ENCODE measurements around the gene CSH2.
A peak's percentile ranks its signal among the peaks of the same experiment; 100 is the strongest.
"Not testable (repeated sequence)": the region's sequence is repeated elsewhere in the genome, so short reads cannot be mapped to it uniquely, and the experiment has no call there.

CSH2 gene

GRCh38 chr17:63881935-63882601 is 8.6 kb upstream of the CSH2 start, which contains the start of gene GH2:
Gene GH2 (minus strand): TSS chr17:63881944. CDS start chr17:63881801, 143 bp downstream.
- no peak within 1 kb of the TSS for H4K8ac ChIP-seq (ENCODE audit: low read depth, low read length)
- H3K79me2 ChIP-seq (ENCODE audit: control insufficient read depth, insufficient read depth, low read length), result no peaks in the 10 kb centered on the region
- no peaks in the 10 kb centered on the region for H3K79me1 ChIP-seq (ENCODE audit: low read length)
- H2BK5ac ChIP-seq (ENCODE audit: low read length), result no peak within 1 kb of the TSS
- no peak within 1 kb of the TSS for H2BK120ac ChIP-seq (ENCODE audit: low read depth, low read length)
- no peak within 1 kb of the TSS for H3K4ac ChIP-seq (ENCODE audit: low read depth, low read length)
- no peaks in the 10 kb centered on the region for H3K27me3 ChIP-seq (ENCODE audit: insufficient read depth, low read length, poor library complexity)
- no peak within 1 kb of the TSS for H3K4me3 ChIP-seq (ENCODE audit: low read length)
- no peaks in the 10 kb centered on the region for H3K36me3 ChIP-seq (ENCODE audit: control insufficient read depth, insufficient read depth, low read length)
- H3K4me1 ChIP-seq (ENCODE audit: control insufficient read depth, low read depth, low read length), result peaks cover 3% of the 10 kb centered on the region
- peak within 1 kb of the TSS; percentile 21 for H3K9ac ChIP-seq (ENCODE audit: low read length)
- H4K5ac ChIP-seq (ENCODE audit: low read length), result no peak within 1 kb of the TSS
- no peak within 1 kb of the TSS for H2BK15ac ChIP-seq (replicated peaks; ENCODE audit: low read depth)
- WGBS (ENCODE audit: extremely low coverage, insufficient coverage, low lambda C conversion rate), result no CpG with 5 or more reads among the region's 15 CpGs
- H2AK5ac ChIP-seq (ENCODE audit: low read length), result no peak within 1 kb of the TSS
- no peak within 1 kb of the TSS for H3K27ac ChIP-seq (ENCODE audit: low read depth, low read length)
- H3K23ac ChIP-seq (ENCODE audit: low read length), result no peak within 1 kb of the TSS
- no peak within 1 kb of the TSS for H3K18ac ChIP-seq (ENCODE audit: low read length)
- peak; percentile 82 for DNase-seq
- peak within 1 kb of the TSS; percentile 49 for H3K56ac ChIP-seq (ENCODE audit: low read length)
- no peak within 1 kb of the TSS for H3K4me2 ChIP-seq (ENCODE audit: low read length)

DNA sequence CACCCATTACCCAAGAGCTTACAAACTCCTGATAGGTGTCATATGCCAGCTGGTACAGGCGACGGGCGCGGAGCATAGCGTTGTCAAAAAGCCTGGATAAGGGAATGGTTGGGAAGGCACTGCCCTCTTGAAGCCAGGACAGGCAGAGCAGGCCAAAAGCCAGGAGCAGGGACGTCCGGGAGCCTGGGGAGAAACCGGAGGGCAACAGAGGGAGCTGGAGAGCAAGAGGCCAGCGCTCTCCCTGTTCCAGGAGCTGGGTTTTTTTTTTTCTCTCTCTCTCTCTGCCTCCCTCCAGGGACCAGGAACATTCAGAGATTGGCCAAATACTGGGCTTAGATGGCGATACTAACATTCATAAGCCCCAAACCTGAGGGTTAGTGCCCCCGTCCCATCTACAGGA is 7.9 kb upstream of the CSH2 start:
- H4K8ac ChIP-seq (ENCODE audit: low read depth, low read length); H3K36me3 ChIP-seq (ENCODE audit: control insufficient read depth, insufficient read depth, low read length); H3K27ac ChIP-seq (ENCODE audit: low read depth, low read length); H3K4me3 ChIP-seq (ENCODE audit: low read length); H3K23ac ChIP-seq (ENCODE audit: low read length); H2BK15ac ChIP-seq (replicated peaks; ENCODE audit: low read depth); H3K27me3 ChIP-seq (ENCODE audit: insufficient read depth, low read length, poor library complexity); H2AK5ac ChIP-seq (ENCODE audit: low read length); H3K4me1 ChIP-seq (ENCODE audit: control insufficient read depth, low read depth, low read length); H4K5ac ChIP-seq (ENCODE audit: low read length); H3K18ac ChIP-seq (ENCODE audit: low read length); H2BK5ac ChIP-seq (ENCODE audit: low read length); H3K4ac ChIP-seq (ENCODE audit: low read depth, low read length); H3K79me1 ChIP-seq (ENCODE audit: low read length); H3K4me2 ChIP-seq (ENCODE audit: low read length); H2BK120ac ChIP-seq (ENCODE audit: low read depth, low read length); H3K79me2 ChIP-seq (ENCODE audit: control insufficient read depth, insufficient read depth, low read length): not testable (repeated sequence)
- no CpG with 5 or more reads among the region's 11 CpGs for WGBS (ENCODE audit: extremely low coverage, insufficient coverage, low lambda C conversion rate)
- peak overlapping the region; percentile 49 for H3K56ac ChIP-seq (ENCODE audit: low read length)
- DNase-seq, result peak; percentile 91
- peak overlapping the region; percentile 21 for H3K9ac ChIP-seq (ENCODE audit: low read length)

DNA sequence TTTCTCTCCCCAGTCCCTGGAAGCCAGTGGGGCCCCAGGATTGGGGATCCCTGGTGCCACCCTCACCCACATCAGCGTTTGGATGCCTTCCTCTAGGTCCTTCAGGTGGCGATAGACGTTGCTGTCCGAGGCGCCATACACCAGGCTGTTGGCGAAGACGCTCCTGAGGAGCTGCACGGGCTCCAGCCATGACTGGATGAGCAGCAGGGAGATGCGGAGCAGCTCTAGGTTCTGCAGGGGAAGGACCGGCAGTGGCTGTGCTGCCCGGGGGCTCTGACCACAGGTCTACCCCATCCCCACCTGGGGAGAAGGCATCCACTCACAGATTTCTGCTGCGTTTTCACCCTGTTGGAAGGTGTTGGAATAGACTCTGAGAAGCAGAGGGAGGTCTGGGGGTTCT is 7.2 kb upstream of the CSH2 start:
- Histone ChIP-seq H3K4me1 (ENCODE audit: control insufficient read depth, low read depth, low read length) (peaks cover 3% of the 10 kb centered on the region), H3K27me3 (ENCODE audit: insufficient read depth, low read length, poor library complexity) (no peaks in the 10 kb centered on the region), H3K4me2 (ENCODE audit: low read length) (no peak overlapping the region), H3K4me3 (ENCODE audit: low read length) (no peak overlapping the region), H3K36me3 (ENCODE audit: control insufficient read depth, insufficient read depth, low read length) (no peaks in the 10 kb centered on the region), H3K9ac (ENCODE audit: low read length) (no peak overlapping the region), H4K8ac (ENCODE audit: low read depth, low read length) (no peak overlapping the region), H3K79me1 (ENCODE audit: low read length) (no peaks in the 10 kb centered on the region), H3K23ac (ENCODE audit: low read length) (no peak overlapping the region), H2BK5ac (ENCODE audit: low read length) (no peak overlapping the region), H2BK120ac (ENCODE audit: low read depth, low read length) (no peak overlapping the region), H4K5ac (ENCODE audit: low read length) (no peak overlapping the region), H3K79me2 (ENCODE audit: control insufficient read depth, insufficient read depth, low read length) (no peaks in the 10 kb centered on the region), H3K18ac (ENCODE audit: low read length) (no peak overlapping the region), H3K27ac (ENCODE audit: low read depth, low read length) (no peak overlapping the region), H3K56ac (ENCODE audit: low read length) (no peak overlapping the region), H2AK5ac (ENCODE audit: low read length) (no peak overlapping the region), H3K4ac (ENCODE audit: low read depth, low read length) (no peak overlapping the region), H2BK15ac (replicated peaks; ENCODE audit: low read depth) (no peak overlapping the region)
- WGBS (ENCODE audit: extremely low coverage, insufficient coverage, low lambda C conversion rate), result no CpG with 5 or more reads among the region's 12 CpGs
- DNase-seq, result peak; percentile 40

- H4K5ac ChIP-seq (ENCODE audit: low read length); H3K23ac ChIP-seq (ENCODE audit: low read length); H2BK5ac ChIP-seq (ENCODE audit: low read length); H3K79me1 ChIP-seq (ENCODE audit: low read length); H3K18ac ChIP-seq (ENCODE audit: low read length); H3K79me2 ChIP-seq (ENCODE audit: control insufficient read depth, insufficient read depth, low read length); H3K36me3 ChIP-seq (ENCODE audit: control insufficient read depth, insufficient read depth, low read length); H2BK15ac ChIP-seq (replicated peaks; ENCODE audit: low read depth); H3K4me2 ChIP-seq (ENCODE audit: low read length); H3K4me3 ChIP-seq (ENCODE audit: low read length); H3K4me1 ChIP-seq (ENCODE audit: control insufficient read depth, low read depth, low read length); H3K27me3 ChIP-seq (ENCODE audit: insufficient read depth, low read length, poor library complexity); H2BK120ac ChIP-seq (ENCODE audit: low read depth, low read length); H3K27ac ChIP-seq (ENCODE audit: low read depth, low read length); H3K56ac ChIP-seq (ENCODE audit: low read length); H2AK5ac ChIP-seq (ENCODE audit: low read length); H3K9ac ChIP-seq (ENCODE audit: low read length); H4K8ac ChIP-seq (ENCODE audit: low read depth, low read length); H3K4ac ChIP-seq (ENCODE audit: low read depth, low read length); DNase-seq: not testable (repeated sequence)
- WGBS (ENCODE audit: extremely low coverage, insufficient coverage, low lambda C conversion rate), result no CpG with 5 or more reads among the region's 9 CpGs
These were observed 4.9 kb upstream of the CSH2 start for GRCh38 chr17:63878413-63878812.

GRCh38 chr17:63874693-63875092 is 1.2 kb upstream of the CSH2 start:
- H3K27me3 ChIP-seq (ENCODE audit: insufficient read depth, low read length, poor library complexity); H3K27ac ChIP-seq (ENCODE audit: low read depth, low read length); H2BK15ac ChIP-seq (replicated peaks; ENCODE audit: low read depth); H2BK120ac ChIP-seq (ENCODE audit: low read depth, low read length); H3K79me1 ChIP-seq (ENCODE audit: low read length); H2BK5ac ChIP-seq (ENCODE audit: low read length); H2AK5ac ChIP-seq (ENCODE audit: low read length); DNase-seq; H3K4me3 ChIP-seq (ENCODE audit: low read length); H3K23ac ChIP-seq (ENCODE audit: low read length); H3K79me2 ChIP-seq (ENCODE audit: control insufficient read depth, insufficient read depth, low read length); H3K56ac ChIP-seq (ENCODE audit: low read length); H3K4me2 ChIP-seq (ENCODE audit: low read length); H3K36me3 ChIP-seq (ENCODE audit: control insufficient read depth, insufficient read depth, low read length); H3K4me1 ChIP-seq (ENCODE audit: control insufficient read depth, low read depth, low read length); H3K9ac ChIP-seq (ENCODE audit: low read length); H3K4ac ChIP-seq (ENCODE audit: low read depth, low read length); H4K8ac ChIP-seq (ENCODE audit: low read depth, low read length); H4K5ac ChIP-seq (ENCODE audit: low read length); H3K18ac ChIP-seq (ENCODE audit: low read length): not testable (repeated sequence)
- no CpG with 5 or more reads among the region's 6 CpGs for WGBS (ENCODE audit: extremely low coverage, insufficient coverage, low lambda C conversion rate)

DNA sequence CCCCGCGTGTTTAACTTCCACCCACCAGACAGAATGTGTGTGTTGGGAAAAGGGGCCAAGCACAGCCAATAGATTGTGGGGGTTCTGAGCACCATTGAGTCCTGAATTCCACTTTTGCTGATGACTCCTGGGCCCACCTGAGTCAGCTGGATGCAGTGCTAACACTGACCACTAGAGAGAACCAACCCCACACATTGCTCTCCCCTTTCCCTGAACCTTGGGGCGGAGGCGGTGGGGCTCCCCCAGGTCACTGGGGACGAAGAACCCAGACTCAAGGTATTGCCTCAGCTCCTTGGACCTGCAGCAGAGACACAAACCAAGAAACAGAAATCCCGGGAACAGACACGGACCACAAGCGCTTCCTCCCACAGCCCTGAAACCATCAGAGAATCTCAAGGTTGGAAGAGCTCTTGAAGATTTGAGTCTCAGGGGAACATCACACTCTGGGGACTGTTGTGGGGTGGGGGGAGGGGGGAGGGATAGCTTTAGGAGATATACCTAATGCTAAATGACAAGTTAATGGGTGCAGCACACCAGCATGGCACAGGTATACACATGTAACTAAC is 667 bp upstream of the CSH2 start:
- H3K79me2 ChIP-seq (ENCODE audit: control insufficient read depth, insufficient read depth, low read length), result not testable (repeated sequence)

More for the DNA sequence above, 667 bp upstream of the CSH2 start:
- H3K4me2 ChIP-seq (ENCODE audit: low read length); H3K56ac ChIP-seq (ENCODE audit: low read length); H3K9ac ChIP-seq (ENCODE audit: low read length); H3K23ac ChIP-seq (ENCODE audit: low read length); H2BK5ac ChIP-seq (ENCODE audit: low read length); H2BK120ac ChIP-seq (ENCODE audit: low read depth, low read length); H3K79me1 ChIP-seq (ENCODE audit: low read length); H3K4me3 ChIP-seq (ENCODE audit: low read length); H3K27me3 ChIP-seq (ENCODE audit: insufficient read depth, low read length, poor library complexity); H3K27ac ChIP-seq (ENCODE audit: low read depth, low read length); H3K18ac ChIP-seq (ENCODE audit: low read length); H3K4ac ChIP-seq (ENCODE audit: low read depth, low read length); H4K8ac ChIP-seq (ENCODE audit: low read depth, low read length); DNase-seq; H3K36me3 ChIP-seq (ENCODE audit: control insufficient read depth, insufficient read depth, low read length); H2BK15ac ChIP-seq (replicated peaks; ENCODE audit: low read depth); H3K4me1 ChIP-seq (ENCODE audit: control insufficient read depth, low read depth, low read length); H4K5ac ChIP-seq (ENCODE audit: low read length); H2AK5ac ChIP-seq (ENCODE audit: low read length): not testable (repeated sequence)
- WGBS (ENCODE audit: extremely low coverage, insufficient coverage, low lambda C conversion rate), result no CpG with 5 or more reads among the region's 8 CpGs

Measured in mesendoderm (in vitro differentiated cells).